Testis (tissue), 2 donors: Measurements from ENCODE around the gene GP2.

Experiments
- CTCF ChIP-seq, 3 experiments: fragments of 450-650 bp in 2 of 3; fragments of 200-600 bp in 1 of 3; sonication (generic) in 1 of 3; IDR thresholded peaks; one replicate each; pipeline ENCODE4 v1.5.1; 2016 to 2019; ENCODE audit warnings: antibody characterized with exemption in 3 of 3, mild to moderate bottlenecking in 2 of 3, moderate library complexity in 1 of 3
- POLR2A ChIP-seq: fragments of 450-650 bp; IDR thresholded peaks from one replicate; pipeline ENCODE4 v1.6.1; 2017; ENCODE audit warnings: antibody characterized with exemption, mild to moderate bottlenecking, moderate library complexity

- TF ChIP-seq CTCF (IDR thresholded peaks at IDR 0.05): no peak
- no peak for TF ChIP-seq POLR2A
Measured at GRCh38 chr16:20331635-20332034, 4.3 kb upstream of the GP2 start.
